ENCODE data around the gene RP2.

The RP2 gene

GRCh38 chrX:46849933-46850332 is 13.1 kb downstream of the RP2 start:
- H3K9me3 ChIP-seq (ENCODE audit: control insufficient read depth in 1 of 2, low read length in 2 of 2) = no peaks in the 10 kb centered on the region
- no peak overlapping the region for H3K4me3 ChIP-seq (ENCODE audit: low read depth in 1 of 2, low read length in 2 of 2)
- no peaks in the 10 kb centered on the region for H3K27me3 ChIP-seq (ENCODE audit: low read depth, low read length)
- H3K4me1 ChIP-seq (ENCODE audit: control insufficient read depth in 1 of 2, insufficient read depth in 2 of 2, low read length in 2 of 2) = no peaks in the 10 kb centered on the region
- peaks cover 0 to 9% of the 10 kb centered on the region in 2 donors for H3K36me3 ChIP-seq (ENCODE audit: control insufficient read depth in 1 of 2, insufficient read depth in 2 of 2, low read length in 2 of 2)
- H3K27ac ChIP-seq (ENCODE audit: low read length) = no peak overlapping the region

GRCh38 chrX:46850771-46851170 is 13.9 kb downstream of the RP2 start:
- Histone ChIP-seq H3K4me1 (ENCODE audit: control insufficient read depth in 1 of 2, insufficient read depth in 2 of 2, low read length in 2 of 2) (no peaks in the 10 kb centered on the region), H3K9me3 (ENCODE audit: control insufficient read depth in 1 of 2, low read length in 2 of 2) (no peaks in the 10 kb centered on the region), H3K4me3 (ENCODE audit: low read depth in 1 of 2, low read length in 2 of 2) (no peak overlapping the region), H3K27me3 (ENCODE audit: low read depth, low read length) (no peaks in the 10 kb centered on the region), H3K36me3 (ENCODE audit: control insufficient read depth in 1 of 2, insufficient read depth in 2 of 2, low read length in 2 of 2) (peaks cover 0 to 9% of the 10 kb centered on the region in 2 donors), H3K27ac (ENCODE audit: low read length) (no peak overlapping the region)

- Histone ChIP-seq H3K27me3 (ENCODE audit: low read depth, low read length) (no peaks in the 10 kb centered on the region), H3K36me3 (ENCODE audit: control insufficient read depth in 1 of 2, insufficient read depth in 2 of 2, low read length in 2 of 2) (peaks cover 0 to 9% of the 10 kb centered on the region in 2 donors), H3K27ac (ENCODE audit: low read length) (no peak overlapping the region), H3K4me3 (ENCODE audit: low read depth in 1 of 2, low read length in 2 of 2) (no peak overlapping the region), H3K9me3 (ENCODE audit: control insufficient read depth in 1 of 2, low read length in 2 of 2) (no peaks in the 10 kb centered on the region), H3K4me1 (ENCODE audit: control insufficient read depth in 1 of 2, insufficient read depth in 2 of 2, low read length in 2 of 2) (no peaks in the 10 kb centered on the region)
Observed at GRCh38 chrX:46856483-46856882, 19.6 kb downstream of the RP2 start.

GRCh38 chrX:46860557-46860956 is 23.7 kb downstream of the RP2 start:
- Histone ChIP-seq H3K4me3 (ENCODE audit: low read depth in 1 of 2, low read length in 2 of 2) (no peak overlapping the region), H3K4me1 (ENCODE audit: control insufficient read depth in 1 of 2, insufficient read depth in 2 of 2, low read length in 2 of 2) (no peaks in the 10 kb centered on the region), H3K27me3 (ENCODE audit: low read depth, low read length) (no peaks in the 10 kb centered on the region), H3K27ac (ENCODE audit: low read length) (no peak overlapping the region), H3K36me3 (ENCODE audit: control insufficient read depth in 1 of 2, insufficient read depth in 2 of 2, low read length in 2 of 2) (no peaks in the 10 kb centered on the region), H3K9me3 (ENCODE audit: control insufficient read depth in 1 of 2, low read length in 2 of 2) (no peaks in the 10 kb centered on the region)

GRCh38 chrX:46863072-46863471 is 26.2 kb downstream of the RP2 start:
- Histone ChIP-seq H3K4me1 (ENCODE audit: control insufficient read depth in 1 of 2, insufficient read depth in 2 of 2, low read length in 2 of 2) (no peaks in the 10 kb centered on the region), H3K27ac (ENCODE audit: low read length) (no peak overlapping the region), H3K4me3 (ENCODE audit: low read depth in 1 of 2, low read length in 2 of 2) (no peak overlapping the region), H3K9me3 (ENCODE audit: control insufficient read depth in 1 of 2, low read length in 2 of 2) (no peaks in the 10 kb centered on the region), H3K36me3 (ENCODE audit: control insufficient read depth in 1 of 2, insufficient read depth in 2 of 2, low read length in 2 of 2) (no peaks in the 10 kb centered on the region), H3K27me3 (ENCODE audit: low read depth, low read length) (no peaks in the 10 kb centered on the region)

- Histone ChIP-seq H3K4me1 (ENCODE audit: control insufficient read depth in 1 of 2, insufficient read depth in 2 of 2, low read length in 2 of 2) (no peaks in the 10 kb centered on the region), H3K36me3 (ENCODE audit: control insufficient read depth in 1 of 2, insufficient read depth in 2 of 2, low read length in 2 of 2) (no peaks in the 10 kb centered on the region), H3K9me3 (ENCODE audit: control insufficient read depth in 1 of 2, low read length in 2 of 2) (no peaks in the 10 kb centered on the region), H3K4me3 (ENCODE audit: low read depth in 1 of 2, low read length in 2 of 2) (no peak overlapping the region), H3K27ac (ENCODE audit: low read length) (no peak overlapping the region), H3K27me3 (ENCODE audit: low read depth, low read length) (no peaks in the 10 kb centered on the region)
Observed at GRCh38 chrX:46864606-46865005, 27.8 kb downstream of the RP2 start.

GRCh38 chrX:46865281-46865680 is 28.4 kb downstream of the RP2 start:
- Histone ChIP-seq H3K4me3 (ENCODE audit: low read depth in 1 of 2, low read length in 2 of 2) (no peak overlapping the region), H3K4me1 (ENCODE audit: control insufficient read depth in 1 of 2, insufficient read depth in 2 of 2, low read length in 2 of 2) (no peaks in the 10 kb centered on the region), H3K27me3 (ENCODE audit: low read depth, low read length) (no peaks in the 10 kb centered on the region), H3K27ac (ENCODE audit: low read length) (no peak overlapping the region), H3K9me3 (ENCODE audit: control insufficient read depth in 1 of 2, low read length in 2 of 2) (no peaks in the 10 kb centered on the region), H3K36me3 (ENCODE audit: control insufficient read depth in 1 of 2, insufficient read depth in 2 of 2, low read length in 2 of 2) (no peaks in the 10 kb centered on the region)

- no peaks in the 10 kb centered on the region for H3K27me3 ChIP-seq (ENCODE audit: low read depth, low read length)
- no peak overlapping the region for H3K4me3 ChIP-seq (ENCODE audit: low read depth in 1 of 2, low read length in 2 of 2)
- H3K4me1 ChIP-seq (ENCODE audit: control insufficient read depth in 1 of 2, insufficient read depth in 2 of 2, low read length in 2 of 2) = no peaks in the 10 kb centered on the region
- H3K36me3 ChIP-seq (ENCODE audit: control insufficient read depth in 1 of 2, insufficient read depth in 2 of 2, low read length in 2 of 2) = no peaks in the 10 kb centered on the region
- H3K27ac ChIP-seq (ENCODE audit: low read length) = no peak overlapping the region
- H3K9me3 ChIP-seq (ENCODE audit: control insufficient read depth in 1 of 2, low read length in 2 of 2) = no peaks in the 10 kb centered on the region
Observed at GRCh38 chrX:46866726-46867125, 29.9 kb downstream of the RP2 start.

- H3K27ac ChIP-seq (ENCODE audit: low read length) = no peak overlapping the region
- H3K4me3 ChIP-seq (ENCODE audit: low read depth in 1 of 2, low read length in 2 of 2) = no peak overlapping the region
- H3K27me3 ChIP-seq (ENCODE audit: low read depth, low read length) = no peaks in the 10 kb centered on the region
Observed at GRCh38 chrX:46873746-46874145, 36.9 kb downstream of the RP2 start.

GRCh38 chrX:46876901-46877300 is 40.1 kb downstream of the RP2 start:
- H3K27ac ChIP-seq (ENCODE audit: low read length) = no peak overlapping the region
- no peaks in the 10 kb centered on the region for H3K9me3 ChIP-seq (ENCODE audit: control insufficient read depth in 1 of 2, low read length in 2 of 2)
- H3K4me1 ChIP-seq (ENCODE audit: control insufficient read depth in 1 of 2, insufficient read depth in 2 of 2, low read length in 2 of 2) = no peaks in the 10 kb centered on the region
- no peaks in the 10 kb centered on the region for H3K36me3 ChIP-seq (ENCODE audit: control insufficient read depth in 1 of 2, insufficient read depth in 2 of 2, low read length in 2 of 2)
- no peaks in the 10 kb centered on the region for H3K27me3 ChIP-seq (ENCODE audit: low read depth, low read length)
- H3K4me3 ChIP-seq (ENCODE audit: low read depth in 1 of 2, low read length in 2 of 2) = no peak overlapping the region

More at GRCh38 chrX:46873746-46874145, 36.9 kb downstream of the RP2 start:
- Histone ChIP-seq H3K9me3 (ENCODE audit: control insufficient read depth in 1 of 2, low read length in 2 of 2) (no peaks in the 10 kb centered on the region), H3K4me1 (ENCODE audit: control insufficient read depth in 1 of 2, insufficient read depth in 2 of 2, low read length in 2 of 2) (no peaks in the 10 kb centered on the region), H3K36me3 (ENCODE audit: control insufficient read depth in 1 of 2, insufficient read depth in 2 of 2, low read length in 2 of 2) (no peaks in the 10 kb centered on the region)

GRCh38 chrX:46882266-46882665 is 45.4 kb downstream of the RP2 start:
- Histone ChIP-seq H3K27ac (ENCODE audit: low read length) (no peak overlapping the region), H3K4me1 (ENCODE audit: control insufficient read depth in 1 of 2, insufficient read depth in 2 of 2, low read length in 2 of 2) (no peaks in the 10 kb centered on the region), H3K4me3 (ENCODE audit: low read depth in 1 of 2, low read length in 2 of 2) (no peak overlapping the region)

GRCh38 chrX:46884799-46885198 is 48.0 kb downstream of the RP2 start:
- H3K4me1 ChIP-seq (ENCODE audit: control insufficient read depth in 1 of 2, insufficient read depth in 2 of 2, low read length in 2 of 2) = no peaks in the 10 kb centered on the region
- H3K4me3 ChIP-seq (ENCODE audit: low read depth in 1 of 2, low read length in 2 of 2) = no peak overlapping the region
- no peaks in the 10 kb centered on the region for H3K27me3 ChIP-seq (ENCODE audit: low read depth, low read length)
- no peaks in the 10 kb centered on the region for H3K9me3 ChIP-seq (ENCODE audit: control insufficient read depth in 1 of 2, low read length in 2 of 2)
- no peak overlapping the region for H3K27ac ChIP-seq (ENCODE audit: low read length)
- H3K36me3 ChIP-seq (ENCODE audit: control insufficient read depth in 1 of 2, insufficient read depth in 2 of 2, low read length in 2 of 2) = no peaks in the 10 kb centered on the region

More at GRCh38 chrX:46882266-46882665, 45.4 kb downstream of the RP2 start:
- Histone ChIP-seq H3K36me3 (ENCODE audit: control insufficient read depth in 1 of 2, insufficient read depth in 2 of 2, low read length in 2 of 2) (no peaks in the 10 kb centered on the region), H3K27me3 (ENCODE audit: low read depth, low read length) (no peaks in the 10 kb centered on the region), H3K9me3 (ENCODE audit: control insufficient read depth in 1 of 2, low read length in 2 of 2) (no peaks in the 10 kb centered on the region)

Data from muscle layer of duodenum (tissue), 2 donors.